Fibroblast of lung (primary cell): ENCODE data around the gene GSTK1.
"Not testable (repeated sequence)": the region's sequence is repeated elsewhere in the genome, so short reads cannot be mapped to it uniquely, and the experiment has no call there.

Source experiments
- EZH2 ChIP-seq: IDR thresholded peaks from 2 replicates; pipeline ENCODE4 v1.5.1; 2012; ENCODE audit warnings: low read length, control low read depth, mild to moderate bottlenecking; ENCODE audit errors: missing control alignments
- TF ChIP-seq, protein P1 (sequence below), 2 donors: IDR thresholded peaks in 1 of 2; conservative IDR thresholded peaks in 1 of 2; 1 replicate in 1 of 2; 2 replicates in 1 of 2; pipeline ENCODE4 v1.5.1; 2011 to 2012; ENCODE audit warnings: low read length in 2 of 2, control low read depth in 1 of 2, inconsistent platforms in 1 of 2, low read depth in 1 of 2, mild to moderate bottlenecking in 1 of 2

DNA sequence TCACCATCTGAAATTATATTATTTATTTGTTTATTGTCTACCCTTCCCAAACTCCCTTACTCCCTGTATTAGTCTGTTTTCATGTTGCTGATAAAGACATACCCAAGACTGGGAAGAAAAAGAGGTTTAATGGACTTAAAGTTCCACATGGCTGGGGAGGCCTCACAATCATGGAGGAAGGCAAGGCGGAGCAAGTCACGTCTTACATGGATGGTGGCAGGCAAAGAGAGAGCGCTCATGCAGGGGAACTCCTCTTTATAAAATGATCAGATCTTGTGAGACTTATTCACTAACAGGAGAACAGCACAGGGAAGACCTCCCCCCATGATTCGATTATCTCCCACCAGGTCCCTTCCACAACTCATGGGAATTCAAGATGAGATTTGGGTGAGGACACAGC lies 49.8 kb upstream of the GSTK1 start:
- TF ChIP-seq, protein P1, sequence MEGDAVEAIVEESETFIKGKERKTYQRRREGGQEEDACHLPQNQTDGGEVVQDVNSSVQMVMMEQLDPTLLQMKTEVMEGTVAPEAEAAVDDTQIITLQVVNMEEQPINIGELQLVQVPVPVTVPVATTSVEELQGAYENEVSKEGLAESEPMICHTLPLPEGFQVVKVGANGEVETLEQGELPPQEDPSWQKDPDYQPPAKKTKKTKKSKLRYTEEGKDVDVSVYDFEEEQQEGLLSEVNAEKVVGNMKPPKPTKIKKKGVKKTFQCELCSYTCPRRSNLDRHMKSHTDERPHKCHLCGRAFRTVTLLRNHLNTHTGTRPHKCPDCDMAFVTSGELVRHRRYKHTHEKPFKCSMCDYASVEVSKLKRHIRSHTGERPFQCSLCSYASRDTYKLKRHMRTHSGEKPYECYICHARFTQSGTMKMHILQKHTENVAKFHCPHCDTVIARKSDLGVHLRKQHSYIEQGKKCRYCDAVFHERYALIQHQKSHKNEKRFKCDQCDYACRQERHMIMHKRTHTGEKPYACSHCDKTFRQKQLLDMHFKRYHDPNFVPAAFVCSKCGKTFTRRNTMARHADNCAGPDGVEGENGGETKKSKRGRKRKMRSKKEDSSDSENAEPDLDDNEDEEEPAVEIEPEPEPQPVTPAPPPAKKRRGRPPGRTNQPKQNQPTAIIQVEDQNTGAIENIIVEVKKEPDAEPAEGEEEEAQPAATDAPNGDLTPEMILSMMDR (conservative IDR thresholded peaks at IDR 0.05 in 1 of 2, IDR thresholded peaks at IDR 0.05 in 1 of 2; ENCODE audit: low read depth in 1 of 2, low read length in 2 of 2): not testable (repeated sequence)
- not testable (repeated sequence) for TF ChIP-seq EZH2
